ENCODE measurements around the gene PDE4D.

Gene PDE4D

GRCh38 chr5:59325070-59325469, 568.5 kb downstream of the PDE4D start:
- intact Hi-C loops (cut with DNase I; ENCODE audit: low total_unique reads), result no loop called here
- no peaks in the 10 kb centered on the region for H3K9me3 ChIP-seq
- H3K36me3 ChIP-seq, result no peaks in the 10 kb centered on the region
- H3K4me3 ChIP-seq, result no peak overlapping the region
- no peak for DNase-seq
- H3K27ac ChIP-seq, result no peak overlapping the region
- H3K27me3 ChIP-seq, result no peaks in the 10 kb centered on the region
- TF ChIP-seq CTCF (IDR thresholded peaks at IDR 0.05), result no peak
- H3K4me1 ChIP-seq, result peaks cover 0 to 44% (median 9%) of the 10 kb centered on the region in 4 donors

- H3K27me3 ChIP-seq, result no peaks in the 10 kb centered on the region
- no peaks in the 10 kb centered on the region for H3K36me3 ChIP-seq
- no peaks in the 10 kb centered on the region for H3K9me3 ChIP-seq
- no peak for TF ChIP-seq CTCF (IDR thresholded peaks at IDR 0.05)
- H3K27ac ChIP-seq, result no peak overlapping the region
- intact Hi-C loops (cut with DNase I; ENCODE audit: low total_unique reads), result no loop called here
- DNase-seq, result no peak
- peaks cover 0 to 52% (median 6%) of the 10 kb centered on the region in 4 donors for H3K4me1 ChIP-seq
- no peak overlapping the region for H3K4me3 ChIP-seq
Observed at GRCh38 chr5:59322894-59323293, 570.6 kb downstream of the PDE4D start.

- intact Hi-C loops (cut with DNase I; ENCODE audit: low total_unique reads), result no loop called here
- no peaks in the 10 kb centered on the region for H3K36me3 ChIP-seq
- H3K27ac ChIP-seq, result no peak overlapping the region
Observed at GRCh38 chr5:59322058-59322457, 571.5 kb downstream of the PDE4D start.

GRCh38 chr5:59321642-59322041, 571.9 kb downstream of the PDE4D start:
- Histone ChIP-seq H3K9me3 (no peaks in the 10 kb centered on the region), H3K4me3 (no peak overlapping the region), H3K36me3 (no peaks in the 10 kb centered on the region), H3K27me3 (no peaks in the 10 kb centered on the region), H3K4me1 (peaks cover 0 to 54% (median 10%) of the 10 kb centered on the region in 4 donors), H3K27ac (no peak overlapping the region)
- TF ChIP-seq CTCF (IDR thresholded peaks at IDR 0.05), result no peak
- intact Hi-C loops (cut with DNase I; ENCODE audit: low total_unique reads), result no loop called here
- DNase-seq, result no peak

More at GRCh38 chr5:59322058-59322457, 571.5 kb downstream of the PDE4D start:
- Histone ChIP-seq H3K27me3 (no peaks in the 10 kb centered on the region), H3K4me1 (peaks cover 0 to 53% (median 9%) of the 10 kb centered on the region in 4 donors), H3K9me3 (no peaks in the 10 kb centered on the region), H3K4me3 (no peak overlapping the region)
- TF ChIP-seq CTCF (IDR thresholded peaks at IDR 0.05), result no peak
- no peak for DNase-seq

- DNase-seq, result no peak
- Histone ChIP-seq H3K27ac (no peak overlapping the region), H3K9me3 (no peaks in the 10 kb centered on the region), H3K27me3 (no peaks in the 10 kb centered on the region), H3K4me1 (peaks cover 0 to 54% (median 10%) of the 10 kb centered on the region in 4 donors), H3K36me3 (no peaks in the 10 kb centered on the region), H3K4me3 (no peak overlapping the region)
- intact Hi-C loops (cut with DNase I; ENCODE audit: low total_unique reads), result no loop called here
- TF ChIP-seq CTCF (IDR thresholded peaks at IDR 0.05), result no peak
Observed at GRCh38 chr5:59320420-59320819, 573.1 kb downstream of the PDE4D start.

- no peak overlapping the region for H3K27ac ChIP-seq
- peaks cover 0 to 54% (median 10%) of the 10 kb centered on the region in 4 donors for H3K4me1 ChIP-seq
- intact Hi-C loops (cut with DNase I; ENCODE audit: low total_unique reads), result no loop called here
- H3K27me3 ChIP-seq, result no peaks in the 10 kb centered on the region
- no peaks in the 10 kb centered on the region for H3K9me3 ChIP-seq
- H3K36me3 ChIP-seq, result no peaks in the 10 kb centered on the region
- TF ChIP-seq CTCF (IDR thresholded peaks at IDR 0.05), result no peak
- DNase-seq, result no peak
- no peak overlapping the region for H3K4me3 ChIP-seq
Observed at GRCh38 chr5:59319250-59319649, 574.3 kb downstream of the PDE4D start.

Data from tibial artery (tissue), 4 donors.